Measurements from ENCODE around the gene CITED4.

DNA sequence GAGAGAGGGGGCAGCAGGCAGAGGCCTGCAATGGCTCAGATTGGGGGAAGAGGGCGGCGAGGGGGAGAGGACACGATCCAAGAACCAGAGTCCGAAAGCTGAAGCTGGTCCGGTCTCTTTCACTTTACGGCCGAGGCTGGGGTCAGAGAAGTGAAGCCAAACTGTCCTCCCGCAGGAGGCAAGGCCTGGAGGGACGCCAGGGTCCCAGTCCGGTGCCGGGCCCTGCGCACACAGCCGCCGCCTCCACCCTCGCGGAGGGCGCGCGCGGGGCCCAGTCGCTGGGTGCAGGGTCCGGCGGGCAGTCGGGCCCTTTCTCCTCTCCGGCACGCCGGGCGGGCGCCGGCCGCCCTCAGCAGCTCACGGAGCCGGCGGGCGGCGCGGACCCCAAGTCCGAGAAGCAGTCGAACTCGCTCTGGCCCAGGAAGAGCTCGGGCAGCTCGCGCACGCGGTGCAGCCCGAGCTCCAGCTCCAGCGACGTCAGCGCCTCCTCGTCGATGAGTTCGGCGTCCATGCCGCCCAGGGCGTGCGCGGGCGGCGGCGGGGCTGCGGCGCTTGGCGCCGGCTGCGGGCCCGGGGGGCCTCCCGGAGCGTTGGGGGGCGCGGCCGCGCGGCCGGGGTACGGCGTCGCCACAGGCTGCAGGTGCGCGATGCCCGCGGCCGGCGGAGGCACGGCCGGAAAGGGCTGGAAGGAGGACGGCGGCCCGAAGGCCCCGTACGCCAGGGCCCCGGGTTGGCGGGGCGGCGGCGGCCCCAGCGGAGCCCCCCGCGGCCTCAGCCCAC lies 749 bp downstream of the CITED4 start:
- TF ChIP-seq CREB1 (IDR thresholded peaks at IDR 0.05; ENCODE audit: low read depth) (no peak), EGR1 (IDR thresholded peaks at IDR 0.05) (no peak), FOXM1 (IDR thresholded peaks at IDR 0.05; ENCODE audit: borderline replicate concordance, low read depth) (no peak), RAD21 (IDR thresholded peaks at IDR 0.05; ENCODE audit: low read depth) (no peak), YY1 (IDR thresholded peaks at IDR 0.05; ENCODE audit: low read depth) (no peak), TAF1 (IDR thresholded peaks at IDR 0.05; ENCODE audit: low read depth) (no peak), CEBPB (IDR thresholded peaks at IDR 0.05) (no peak)
- TF ChIP-seq, protein P1, sequence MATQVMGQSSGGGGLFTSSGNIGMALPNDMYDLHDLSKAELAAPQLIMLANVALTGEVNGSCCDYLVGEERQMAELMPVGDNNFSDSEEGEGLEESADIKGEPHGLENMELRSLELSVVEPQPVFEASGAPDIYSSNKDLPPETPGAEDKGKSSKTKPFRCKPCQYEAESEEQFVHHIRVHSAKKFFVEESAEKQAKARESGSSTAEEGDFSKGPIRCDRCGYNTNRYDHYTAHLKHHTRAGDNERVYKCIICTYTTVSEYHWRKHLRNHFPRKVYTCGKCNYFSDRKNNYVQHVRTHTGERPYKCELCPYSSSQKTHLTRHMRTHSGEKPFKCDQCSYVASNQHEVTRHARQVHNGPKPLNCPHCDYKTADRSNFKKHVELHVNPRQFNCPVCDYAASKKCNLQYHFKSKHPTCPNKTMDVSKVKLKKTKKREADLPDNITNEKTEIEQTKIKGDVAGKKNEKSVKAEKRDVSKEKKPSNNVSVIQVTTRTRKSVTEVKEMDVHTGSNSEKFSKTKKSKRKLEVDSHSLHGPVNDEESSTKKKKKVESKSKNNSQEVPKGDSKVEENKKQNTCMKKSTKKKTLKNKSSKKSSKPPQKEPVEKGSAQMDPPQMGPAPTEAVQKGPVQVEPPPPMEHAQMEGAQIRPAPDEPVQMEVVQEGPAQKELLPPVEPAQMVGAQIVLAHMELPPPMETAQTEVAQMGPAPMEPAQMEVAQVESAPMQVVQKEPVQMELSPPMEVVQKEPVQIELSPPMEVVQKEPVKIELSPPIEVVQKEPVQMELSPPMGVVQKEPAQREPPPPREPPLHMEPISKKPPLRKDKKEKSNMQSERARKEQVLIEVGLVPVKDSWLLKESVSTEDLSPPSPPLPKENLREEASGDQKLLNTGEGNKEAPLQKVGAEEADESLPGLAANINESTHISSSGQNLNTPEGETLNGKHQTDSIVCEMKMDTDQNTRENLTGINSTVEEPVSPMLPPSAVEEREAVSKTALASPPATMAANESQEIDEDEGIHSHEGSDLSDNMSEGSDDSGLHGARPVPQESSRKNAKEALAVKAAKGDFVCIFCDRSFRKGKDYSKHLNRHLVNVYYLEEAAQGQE (IDR thresholded peaks at IDR 0.05; ENCODE audit: low read depth), result no peak
- TF ChIP-seq, protein P2, sequence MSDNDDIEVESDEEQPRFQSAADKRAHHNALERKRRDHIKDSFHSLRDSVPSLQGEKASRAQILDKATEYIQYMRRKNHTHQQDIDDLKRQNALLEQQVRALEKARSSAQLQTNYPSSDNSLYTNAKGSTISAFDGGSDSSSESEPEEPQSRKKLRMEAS (IDR thresholded peaks at IDR 0.05), result no peak

Data from Ishikawa (cell line).